Endodermal cell (in vitro differentiated cells): Measurements from ENCODE around the gene LRRC45. TPM values are rescaled to one million over a fixed set of nuclear protein-coding genes. Genes with fewer than 3 reads are reported as not detected.

ENCODE experiments used
- DNase-seq: peaks from one replicate; pipeline ENCODE4 v3.0.0-alpha.2; 2017
- H3K27ac ChIP-seq: 2 replicates; pipeline ENCODE4 v1.5.1; 2013; ENCODE audit warnings: mild to moderate bottlenecking, low read depth, low read length, moderate library complexity
- H3K27me3 ChIP-seq: 2 replicates; pipeline ENCODE4 v1.6.1; 2013; ENCODE audit warnings: mild to moderate bottlenecking, low read length, moderate library complexity; ENCODE audit not compliant: insufficient read depth, control insufficient read depth, poor library complexity, severe bottlenecking
- H3K36me3 ChIP-seq: 2 replicates; pipeline ENCODE4 v1.7.0; 2013; ENCODE audit warnings: mild to moderate bottlenecking, low read length, moderate library complexity; ENCODE audit not compliant: control insufficient read depth, insufficient read depth
- H3K4me1 ChIP-seq: one replicate; pipeline ENCODE4 v1.7.0; 2013; ENCODE audit warnings: low read length; ENCODE audit not compliant: control insufficient read depth, insufficient read depth
- H3K4me3 ChIP-seq: 2 replicates; pipeline ENCODE4 v1.5.1; 2013; ENCODE audit warnings: mild to moderate bottlenecking, low read length, moderate library complexity
- H3K9ac ChIP-seq: 2 replicates; pipeline ENCODE4 v1.6.1; 2013; ENCODE audit warnings: mild to moderate bottlenecking, low read length, moderate library complexity; ENCODE audit not compliant: poor library complexity, severe bottlenecking; ENCODE audit errors: extremely low read depth
- H3K9me3 ChIP-seq: 2 replicates; pipeline ENCODE4 v1.6.1; 2013; ENCODE audit warnings: mild to moderate bottlenecking, low read length, moderate library complexity; ENCODE audit not compliant: control insufficient read depth
- H3K27ac Mint-ChIP-seq: 2 replicates; pipeline ENCODE4 v1.8.0; 2020; ENCODE audit warnings: mixed read lengths
- H3K27me3 Mint-ChIP-seq: 2 replicates; pipeline ENCODE4 v1.8.0; 2021; ENCODE audit warnings: mild to moderate bottlenecking, mixed read lengths; ENCODE audit not compliant: insufficient read depth
- H3K36me3 Mint-ChIP-seq: 2 replicates; pipeline ENCODE4 v1.8.0; 2020; ENCODE audit warnings: low read depth, mixed read lengths
- H3K4me1 Mint-ChIP-seq: 2 replicates; pipeline ENCODE4 v1.8.0; 2020; ENCODE audit warnings: mixed read lengths
- H3K4me3 Mint-ChIP-seq: 2 replicates; pipeline ENCODE4 v1.8.0; 2020; ENCODE audit warnings: mild to moderate bottlenecking, moderate library complexity, mixed read lengths
- H3K9me3 Mint-ChIP-seq: 2 replicates; pipeline ENCODE4 v1.8.0; 2020; ENCODE audit warnings: mild to moderate bottlenecking, mixed read lengths
- CTCF ChIP-seq: fragments of 200-600 bp; sonication (generic); conservative IDR thresholded peaks from 2 replicates; pipeline ENCODE4 v1.5.0; 2021; ENCODE audit warnings: antibody characterized with exemption, mild to moderate bottlenecking
- WGBS, 2 experiments: methylation state at CpG; one replicate each; pipeline versions ENCODE4 v1.1.5 to v1.1.7; 2013; ENCODE audit warnings: missing lambda C conversion rate in 2 of 2, mixed read lengths in 1 of 2; ENCODE audit not compliant: insufficient coverage in 1 of 2, insufficient read length in 1 of 2; 5-methylcytosine and 5-hydroxymethylcytosine counted together
- total RNA-seq, 2 donors: library from RNA; stranded (reverse); fragmentation: NEBNext Ultra II Directional in 1 of 2; extraction: Animal tissue kit (Norgen Biotek cat#: 25700) in 1 of 2; gene quantifications; 2 replicates in 1 of 2; 3 replicates in 1 of 2; pipeline ENCODE4 v1.2.1, GENCODE V29; 2021

The LRRC45 gene
- total RNA-seq, 2 donors from 2014 or later: 35.1 to 38.9 TPM

- Histone ChIP-seq H3K27me3 (no peaks in the 10 kb centered on the region), H3K36me3 (peaks cover 7% of the 10 kb centered on the region), H3K4me1 (no peaks in the 10 kb centered on the region), H3K9me3 (no peaks in the 10 kb centered on the region), H3K4me3 (no peak overlapping the region), H3K27ac (no peak overlapping the region), H3K9ac (no peak overlapping the region)
- WGBS, 2 experiments: 93% methylated on average over 12 to 23 of the region's 23 CpGs
- Mint-ChIP-seq H3K36me3 (peaks cover 8% of the 10 kb centered on the region), H3K27ac (no peak overlapping the region), H3K4me1 (no peaks in the 10 kb centered on the region), H3K9me3 (no peaks in the 10 kb centered on the region), H3K27me3 (no peaks in the 10 kb centered on the region), H3K4me3 (no peak overlapping the region)
- TF ChIP-seq CTCF: no peak
- no peak for DNase-seq
These were observed 8.7 kb upstream of the LRRC45 start for GRCh38 chr17:82014432-82014831.

GRCh38 chr17:82014971-82015310, 8.2 kb upstream of the LRRC45 start:
- Histone ChIP-seq H3K9me3 (no peaks in the 10 kb centered on the region), H3K4me1 (no peaks in the 10 kb centered on the region), H3K4me3 (no peak overlapping the region), H3K9ac (no peak overlapping the region), H3K36me3 (peaks cover 7% of the 10 kb centered on the region), H3K27ac (no peak overlapping the region), H3K27me3 (no peaks in the 10 kb centered on the region)
- Mint-ChIP-seq H3K27ac (no peak overlapping the region), H3K4me1 (no peaks in the 10 kb centered on the region), H3K9me3 (no peaks in the 10 kb centered on the region), H3K36me3 (peaks cover 8% of the 10 kb centered on the region), H3K27me3 (no peaks in the 10 kb centered on the region), H3K4me3 (no peak overlapping the region)
- TF ChIP-seq CTCF: no peak
- 91 to 92% methylated on average over 13 of the region's 13 CpGs for WGBS, 2 experiments
- DNase-seq: no peak

DNA sequence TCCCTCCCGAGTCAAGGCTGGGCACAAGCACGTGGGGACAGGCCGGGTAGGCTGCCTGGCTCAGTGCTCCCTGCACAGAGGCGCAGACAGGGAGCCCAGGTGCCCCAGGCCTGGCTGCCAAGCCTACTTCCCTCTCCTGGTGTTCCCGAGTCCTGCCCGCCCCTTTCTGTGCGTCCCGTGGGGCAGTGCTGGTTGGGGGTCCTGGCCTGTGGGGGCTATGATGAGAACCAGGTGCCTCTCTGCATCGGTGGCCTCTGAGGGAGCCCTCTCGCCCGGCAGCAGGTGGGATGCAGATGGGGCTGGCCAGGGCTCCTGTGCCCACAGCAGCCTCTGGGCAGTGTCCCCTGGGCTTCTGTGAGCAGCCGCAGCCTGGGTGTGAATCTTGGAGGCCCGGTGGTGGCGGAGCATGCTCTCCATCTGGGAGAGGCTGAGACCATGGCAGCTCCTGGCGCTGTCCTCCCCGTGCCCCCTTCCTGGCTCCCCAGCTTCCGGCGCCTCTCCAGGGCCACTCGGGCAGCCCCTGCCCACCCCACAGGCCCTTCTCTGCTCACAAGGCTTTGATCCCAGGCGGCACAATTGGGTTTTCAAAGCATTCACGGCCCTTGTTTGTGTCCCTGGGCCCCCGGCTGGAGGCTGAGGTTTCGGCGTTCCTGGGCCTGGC, 7.7 kb upstream of the LRRC45 start:
- no peak overlapping the region for H3K4me3 ChIP-seq
- H3K27me3 ChIP-seq: no peaks in the 10 kb centered on the region
- no peak overlapping the region for H3K9ac ChIP-seq
- H3K4me1 ChIP-seq: no peaks in the 10 kb centered on the region
- Mint-ChIP-seq H3K27me3 (no peaks in the 10 kb centered on the region), H3K4me1 (no peaks in the 10 kb centered on the region), H3K4me3 (no peak overlapping the region), H3K9me3 (no peaks in the 10 kb centered on the region), H3K36me3 (peaks cover 8% of the 10 kb centered on the region), H3K27ac (no peak overlapping the region)
- no peak for DNase-seq
- H3K9me3 ChIP-seq: no peaks in the 10 kb centered on the region
- H3K27ac ChIP-seq: peak overlapping the region; percentile 24
- TF ChIP-seq CTCF: no peak
- peaks cover 7% of the 10 kb centered on the region for H3K36me3 ChIP-seq
- 86 to 89% methylated on average over 6 to 22 of the region's 24 CpGs for WGBS, 2 experiments
